Measurements from ENCODE around the gene KYNU. TPM values are rescaled to one million over a fixed set of nuclear protein-coding genes. Genes with fewer than 3 reads are reported as not detected.
"Not testable (repeated sequence)": the region's sequence is repeated elsewhere in the genome, so short reads cannot be mapped to it uniquely, and the experiment has no call there.

Gene KYNU
- total and polyA plus RNA-seq, 8 donors: 0.12 to 2.6 (median 0.53) TPM

GRCh38 chr2:142901780-142902179 lies 24.3 kb downstream of the KYNU start:
- Histone ChIP-seq H3K27me3 (no peaks in the 10 kb centered on the region), H3K9me3 (no peaks in the 10 kb centered on the region), H3K4me1 (no peaks in the 10 kb centered on the region), H3K27ac (no peak overlapping the region), H3K4me3 (no peak overlapping the region), H3K36me3 (no peaks in the 10 kb centered on the region)
- intact Hi-C loops (cut with DNase I): no loop called here
- TF ChIP-seq, protein P1, sequence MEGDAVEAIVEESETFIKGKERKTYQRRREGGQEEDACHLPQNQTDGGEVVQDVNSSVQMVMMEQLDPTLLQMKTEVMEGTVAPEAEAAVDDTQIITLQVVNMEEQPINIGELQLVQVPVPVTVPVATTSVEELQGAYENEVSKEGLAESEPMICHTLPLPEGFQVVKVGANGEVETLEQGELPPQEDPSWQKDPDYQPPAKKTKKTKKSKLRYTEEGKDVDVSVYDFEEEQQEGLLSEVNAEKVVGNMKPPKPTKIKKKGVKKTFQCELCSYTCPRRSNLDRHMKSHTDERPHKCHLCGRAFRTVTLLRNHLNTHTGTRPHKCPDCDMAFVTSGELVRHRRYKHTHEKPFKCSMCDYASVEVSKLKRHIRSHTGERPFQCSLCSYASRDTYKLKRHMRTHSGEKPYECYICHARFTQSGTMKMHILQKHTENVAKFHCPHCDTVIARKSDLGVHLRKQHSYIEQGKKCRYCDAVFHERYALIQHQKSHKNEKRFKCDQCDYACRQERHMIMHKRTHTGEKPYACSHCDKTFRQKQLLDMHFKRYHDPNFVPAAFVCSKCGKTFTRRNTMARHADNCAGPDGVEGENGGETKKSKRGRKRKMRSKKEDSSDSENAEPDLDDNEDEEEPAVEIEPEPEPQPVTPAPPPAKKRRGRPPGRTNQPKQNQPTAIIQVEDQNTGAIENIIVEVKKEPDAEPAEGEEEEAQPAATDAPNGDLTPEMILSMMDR (IDR thresholded peaks at IDR 0.05): no peak
- FAIRE-seq (no peak), DNase-seq (no peak), ATAC-seq (no peak)
- WGBS, 2 donors: 65 to 73% methylated on average over 6 of the region's 6 CpGs

DNA sequence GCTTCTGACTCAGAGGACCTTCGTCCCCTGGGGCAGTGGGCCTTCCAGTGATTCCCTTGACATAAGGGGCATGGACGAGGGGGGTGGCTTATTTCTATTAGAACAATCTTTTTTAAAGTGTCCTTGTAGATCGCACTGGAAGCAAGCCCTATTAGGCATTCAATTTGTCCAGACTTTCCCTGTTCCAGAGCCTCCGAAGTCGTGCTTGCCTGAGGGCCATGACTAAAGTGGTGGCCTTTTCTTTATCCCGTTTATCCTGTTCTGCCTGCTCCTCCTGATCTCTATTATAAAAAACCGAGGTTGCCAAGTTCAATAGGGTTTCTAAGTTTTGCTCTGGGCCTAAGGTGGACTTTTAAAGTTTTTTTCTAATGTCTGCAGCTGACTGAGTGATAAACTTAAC lies 26.3 kb downstream of the KYNU start:
- DNase-seq; H3K4me3 ChIP-seq; H3K27me3 ChIP-seq; intact Hi-C loops (cut with DNase I); FAIRE-seq; H3K9me3 ChIP-seq; ATAC-seq; H3K4me1 ChIP-seq; H3K27ac ChIP-seq; H3K36me3 ChIP-seq: not testable (repeated sequence)
- 63 to 73% methylated on average over 7 of the region's 7 CpGs for WGBS, 2 donors

GRCh38 chr2:142907653-142908052 lies 30.2 kb downstream of the KYNU start:
- no peaks in the 10 kb centered on the region for H3K36me3 ChIP-seq
- ATAC-seq: no peak
- intact Hi-C loops (cut with DNase I): no loop called here
- no peaks in the 10 kb centered on the region for H3K9me3 ChIP-seq
- TF ChIP-seq, protein P1 (IDR thresholded peaks at IDR 0.05): no peak
- no peak for DNase-seq
- H3K27ac ChIP-seq: no peak overlapping the region
- no peaks in the 10 kb centered on the region for H3K4me1 ChIP-seq
- no peak overlapping the region for H3K4me3 ChIP-seq
- H3K27me3 ChIP-seq: no peaks in the 10 kb centered on the region
- no peak for FAIRE-seq
- WGBS, 2 donors: 47 to 54% methylated on average over 2 of the region's 2 CpGs

DNA sequence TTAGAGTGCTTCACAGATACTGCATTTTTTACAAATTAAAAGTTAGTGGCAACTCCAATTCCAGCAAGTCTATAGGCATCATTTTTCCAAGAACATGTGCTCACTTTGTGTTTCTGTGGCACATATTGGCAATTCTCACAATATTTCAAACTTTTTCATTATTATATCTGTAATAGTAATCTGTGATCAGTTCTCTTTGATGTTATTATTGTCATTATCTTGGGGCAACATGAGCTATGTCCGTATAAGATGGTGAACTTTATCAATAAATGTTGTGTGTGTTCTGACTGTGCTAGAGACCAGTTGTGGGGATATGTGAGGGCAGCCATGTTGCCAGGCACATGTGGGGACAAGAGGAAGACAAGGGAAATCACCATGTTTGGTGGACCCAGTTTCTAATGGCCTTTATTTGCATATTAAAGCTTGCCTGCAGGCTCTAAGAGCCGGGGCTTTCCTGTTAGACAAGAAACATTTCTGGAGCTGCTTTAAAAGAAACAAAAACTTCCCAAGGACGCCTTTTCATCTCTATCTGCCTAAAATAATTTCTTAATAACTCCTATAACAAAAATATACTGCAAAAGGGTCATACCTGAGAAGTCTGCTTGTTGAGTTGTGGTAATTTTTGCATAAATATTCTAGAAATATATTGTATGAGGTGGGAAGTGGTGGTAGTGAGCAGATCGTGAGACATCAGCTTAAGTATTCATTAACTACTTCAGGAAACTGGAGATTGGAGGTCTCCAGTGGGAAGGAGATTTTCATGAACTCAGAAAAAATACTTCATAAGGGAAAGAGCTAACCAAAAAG lies 37.2 kb downstream of the KYNU start:
- no peak for DNase-seq
- H3K36me3 ChIP-seq: no peaks in the 10 kb centered on the region
- WGBS, 2 donors: 36 to 47% methylated on average over 4 of the region's 4 CpGs
- no peaks in the 10 kb centered on the region for H3K4me1 ChIP-seq
- no peak for FAIRE-seq
- no peaks in the 10 kb centered on the region for H3K27me3 ChIP-seq
- no peak overlapping the region for H3K27ac ChIP-seq
- intact Hi-C loops (cut with DNase I): no loop called here
- no peaks in the 10 kb centered on the region for H3K9me3 ChIP-seq
- no peak for ATAC-seq
- TF ChIP-seq, protein P1 (IDR thresholded peaks at IDR 0.05): no peak
- H3K4me3 ChIP-seq: no peak overlapping the region

DNA sequence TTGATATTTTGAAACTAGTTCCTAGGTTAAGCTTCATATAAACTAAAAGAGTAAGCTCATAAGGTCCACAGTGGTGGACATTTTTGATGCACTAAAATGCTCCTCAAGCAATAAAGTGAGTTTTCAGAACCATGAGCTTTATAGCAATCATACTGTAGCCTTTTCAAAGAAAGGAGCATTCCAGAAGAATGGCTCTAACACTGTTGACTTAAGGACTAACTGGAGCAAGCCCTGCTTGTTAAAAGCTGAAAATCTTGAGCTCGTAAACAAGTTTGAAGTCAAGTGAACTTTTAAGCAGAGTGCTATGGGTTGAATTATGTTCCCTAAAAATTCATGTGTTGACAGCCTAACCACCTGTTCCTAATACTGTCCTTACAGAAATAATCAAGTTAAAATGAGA lies 38.0 kb downstream of the KYNU start:
- FAIRE-seq (no peak), ATAC-seq (no peak), DNase-seq (no peak)
- Histone ChIP-seq H3K27me3 (no peaks in the 10 kb centered on the region), H3K4me1 (no peaks in the 10 kb centered on the region), H3K9me3 (no peaks in the 10 kb centered on the region), H3K27ac (no peak overlapping the region), H3K36me3 (no peaks in the 10 kb centered on the region), H3K4me3 (no peak overlapping the region)
- WGBS, 2 donors: 49 to 73% methylated on average over 1 of the region's 1 CpG
- TF ChIP-seq, protein P1 (IDR thresholded peaks at IDR 0.05): no peak
- intact Hi-C loops (cut with DNase I): no loop called here
